AG04449 (cell line): Measurements from ENCODE around the gene JAKMIP3.

Source experiments
- CTCF ChIA-PET: fragments of 350-600 bp; formaldehyde crosslinking; extraction: SDS; loops from one replicate; lab custom pipeline; 2021; ENCODE audit warnings: antibody characterized with exemption; lab: Yijun Ruan, JAX
- POLR2A ChIA-PET: fragments of 400-600, 350-600 bp; formaldehyde crosslinking; extraction: SDS; loops from one replicate; lab custom pipeline; 2020; ENCODE audit warnings: antibody characterized with exemption, inconsistent platforms; lab: Yijun Ruan, JAX
- DNase-seq: peaks from one replicate; pipeline ENCODE4 v3.0.0-alpha.2; 2010; ENCODE audit warnings: low read depth, low spot score
- H3K4me3 ChIP-seq: 2 replicates; pipeline ENCODE4 v1.5.1; 2011; ENCODE audit warnings: low read depth, mild to moderate bottlenecking, control low read depth, low read length
- CTCF ChIP-seq: IDR thresholded peaks from one replicate; pipeline ENCODE4 v1.5.1; 2011; ENCODE audit warnings: mild to moderate bottlenecking, moderate library complexity, low read length, control low read depth, inconsistent platforms; ENCODE audit not compliant: insufficient read depth; ENCODE audit errors: missing control alignments

Gene JAKMIP3

GRCh38 chr10:132045324-132045723 is 20.4 kb upstream of the JAKMIP3 start:
- no peak overlapping the region for H3K4me3 ChIP-seq
- DNase-seq = no peak
- ChIA-PET CTCF (no interaction called here), POLR2A (no interaction called here)
- TF ChIP-seq CTCF = no peak

GRCh38 chr10:132047575-132048293 is 18.0 kb upstream of the JAKMIP3 start:
- no peak for DNase-seq
- ChIA-PET CTCF (interaction anchor here (0.9 to 1.3 kb wide), 3 partner anchors 24 to 162 kb away, joined by 3 to 4 read pairs (median 4); no protein-coding TSS in a partner anchor), POLR2A (no interaction called here)
- H3K4me3 ChIP-seq = no peak overlapping the region
- TF ChIP-seq CTCF = no peak

GRCh38 chr10:132048294-132048667 is 17.5 kb upstream of the JAKMIP3 start:
- TF ChIP-seq CTCF = no peak
- DNase-seq = no peak
- POLR2A ChIA-PET = no interaction called here
- CTCF ChIA-PET = interaction anchor here (0.9 to 1.2 kb wide), 2 partner anchors 25 to 163 kb away, joined by 3 to 4 read pairs; no protein-coding TSS in a partner anchor
- H3K4me3 ChIP-seq = no peak overlapping the region

- H3K4me3 ChIP-seq = no peak overlapping the region
- POLR2A ChIA-PET = no interaction called here
- TF ChIP-seq CTCF = no peak
- no peak for DNase-seq
- CTCF ChIA-PET = no interaction called here
Measured at GRCh38 chr10:132050191-132050590, 15.6 kb upstream of the JAKMIP3 start.

- H3K4me3 ChIP-seq = no peak overlapping the region
- POLR2A ChIA-PET = no interaction called here
- TF ChIP-seq CTCF = no peak
- no peak for DNase-seq
- CTCF ChIA-PET = no interaction called here
Measured at GRCh38 chr10:132052124-132052523, 13.6 kb upstream of the JAKMIP3 start.

GRCh38 chr10:132054564-132054963 is 11.2 kb upstream of the JAKMIP3 start:
- TF ChIP-seq CTCF = no peak
- ChIA-PET POLR2A (no interaction called here), CTCF (no interaction called here)
- H3K4me3 ChIP-seq = no peak overlapping the region
- no peak for DNase-seq
